HG02885 (cell line): Measurements from ENCODE around the gene FAM3B.

ENCODE experiments used
- ATAC-seq: cut with Tn5 transposase; IDR thresholded peaks from one replicate; pipeline ENCODE4 v1.9.1; 2021; ENCODE audit warnings: mild to moderate bottlenecking; ENCODE audit not compliant: unreplicated experiment, poor library complexity

FAM3B gene

GRCh38 chr21:41367301-41367944 is 50.8 kb downstream of the FAM3B start:
- peak; percentile 21 for ATAC-seq

- ATAC-seq, result peak; percentile 73
These were observed 51.5 kb downstream of the FAM3B start for GRCh38 chr21:41367945-41368734.

- no peak for ATAC-seq
These were observed 52.1 kb downstream of the FAM3B start for GRCh38 chr21:41368735-41369104.

- ATAC-seq, result peak; percentile 34
These were observed 52.7 kb downstream of the FAM3B start for GRCh38 chr21:41369105-41369919.

GRCh38 chr21:41369920-41370839 is 53.6 kb downstream of the FAM3B start:
- ATAC-seq, result peak; percentile 8

- ATAC-seq, result no peak
These were observed 54.5 kb downstream of the FAM3B start for GRCh38 chr21:41370840-41371684.

- no peak for ATAC-seq
These were observed 55.1 kb downstream of the FAM3B start for GRCh38 chr21:41371685-41372030.

- ATAC-seq, result no peak
These were observed 56.7 kb downstream of the FAM3B start for GRCh38 chr21:41373253-41373652.

GRCh38 chr21:41373763-41374162 is 57.2 kb downstream of the FAM3B start:
- ATAC-seq, result no peak

- no peak for ATAC-seq
These were observed 57.6 kb downstream of the FAM3B start for GRCh38 chr21:41374177-41374712.

GRCh38 chr21:41374867-41375533 is 58.4 kb downstream of the FAM3B start:
- ATAC-seq, result no peak

GRCh38 chr21:41375875-41376274 is 59.3 kb downstream of the FAM3B start:
- no peak for ATAC-seq

- ATAC-seq, result no peak
These were observed 61.1 kb downstream of the FAM3B start for GRCh38 chr21:41377715-41378114.

- ATAC-seq, result no peak
These were observed 62.2 kb downstream of the FAM3B start for GRCh38 chr21:41378849-41379248.

- ATAC-seq, result no peak
These were observed 63.3 kb downstream of the FAM3B start for GRCh38 chr21:41379901-41380300.

GRCh38 chr21:41381731-41382130 is 65.1 kb downstream of the FAM3B start:
- no peak for ATAC-seq

- ATAC-seq, result no peak
These were observed 70.6 kb downstream of the FAM3B start for GRCh38 chr21:41387042-41387819.

- ATAC-seq, result no peak
These were observed 71.2 kb downstream of the FAM3B start for GRCh38 chr21:41387824-41388223.
